ENCODE results near the gene TP53.

DNA sequence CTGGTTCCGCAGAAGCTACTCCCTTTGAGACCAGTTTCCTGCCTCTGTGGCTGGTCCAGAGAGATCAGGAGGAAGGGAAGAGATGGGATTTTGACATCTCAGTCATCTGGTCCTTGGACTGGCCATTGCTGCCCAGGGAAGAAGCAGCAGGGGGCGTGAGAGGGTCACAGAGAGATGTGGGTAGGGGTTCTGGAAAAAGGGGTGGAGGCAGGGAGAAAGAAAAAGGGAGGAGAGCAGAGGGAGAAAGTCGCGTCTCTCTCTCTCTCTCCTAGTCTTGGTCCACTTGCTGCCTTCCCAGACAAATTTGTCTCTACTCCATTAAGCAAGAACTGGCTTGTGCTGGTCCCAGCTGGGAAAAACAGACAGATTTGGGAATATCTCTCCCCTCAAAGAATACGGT, 52.9 kb downstream of the TP53 start:
- TF ChIP-seq CTCF (IDR thresholded peaks at IDR 0.05 in 4 of 5, conservative IDR thresholded peaks at IDR 0.05 in 1 of 5) (peak in 4 of 5 experiments; percentile 4 to 32 (median 28)), POLR2A (IDR thresholded peaks at IDR 0.05) (no peak)

Measured in gastrocnemius medialis (tissue), 4 donors.